GM19328 (cell line): ENCODE data around the gene PGLYRP1.

Experiments used
- ATAC-seq: cut with Tn5 transposase; IDR thresholded peaks from one replicate; pipeline ENCODE4 v1.9.1; 2021; ENCODE audit warnings: mild to moderate bottlenecking, moderate library complexity; ENCODE audit not compliant: unreplicated experiment

Gene PGLYRP1

GRCh38 chr19:46033401-46033800 is 10.5 kb upstream of the PGLYRP1 start:
- no peak for ATAC-seq

GRCh38 chr19:46032597-46033025 is 9.8 kb upstream of the PGLYRP1 start:
- no peak for ATAC-seq

- no peak for ATAC-seq
Measured at GRCh38 chr19:46031781-46032596, 9.1 kb upstream of the PGLYRP1 start.

- ATAC-seq: no peak
Measured at GRCh38 chr19:46030812-46031550, 8.1 kb upstream of the PGLYRP1 start.

DNA sequence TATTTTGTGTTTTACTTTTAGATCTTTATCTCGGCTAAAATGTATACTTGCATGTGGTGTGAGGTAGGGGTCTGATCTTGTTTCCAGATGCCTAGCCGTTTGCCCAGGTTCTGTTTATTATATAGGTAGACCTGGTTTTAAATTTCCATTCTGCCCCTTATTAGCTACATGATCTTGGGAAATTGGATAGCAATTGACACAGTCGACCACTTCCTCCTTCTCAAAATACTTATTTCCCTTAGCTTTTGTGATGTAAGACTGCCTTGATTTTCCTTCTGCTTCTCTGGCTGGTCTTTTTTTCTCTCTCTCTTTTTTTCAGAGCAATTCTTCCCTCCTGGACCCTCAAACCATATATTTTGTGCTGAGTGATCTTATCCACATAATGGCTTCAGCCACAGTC is 3.0 kb upstream of the PGLYRP1 start:
- no peak for ATAC-seq

GRCh38 chr19:46023311-46023779 is 492 bp upstream of the PGLYRP1 start:
- ATAC-seq: no peak

- no peak for ATAC-seq
Measured at GRCh38 chr19:46022061-46022430, 807 bp downstream of the PGLYRP1 start.

DNA sequence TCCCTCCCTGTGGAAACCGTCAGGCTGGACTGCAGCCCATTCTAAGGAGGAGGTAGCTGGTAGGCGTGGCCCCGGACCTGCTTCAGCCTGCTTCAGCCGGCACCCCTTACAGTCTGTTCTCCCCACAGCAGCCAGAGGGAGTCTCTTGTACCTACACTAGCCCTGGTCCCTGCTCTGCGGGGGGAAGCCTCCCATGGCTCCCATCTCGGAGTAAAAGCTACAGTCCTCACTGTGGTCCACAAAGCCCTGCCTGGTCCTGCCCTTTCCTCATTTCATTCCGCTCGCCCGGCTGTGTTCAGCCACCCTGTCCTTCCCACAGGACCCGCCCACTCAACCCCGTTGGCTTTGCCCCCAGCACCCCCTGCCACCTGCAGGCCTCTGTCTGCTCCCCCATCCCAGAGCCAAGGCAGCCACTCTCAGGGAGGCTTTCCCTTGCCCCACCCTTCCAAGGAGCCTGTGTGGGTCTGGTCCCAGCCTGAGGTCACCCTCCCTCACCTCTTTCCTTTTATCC is 1.3 kb downstream of the PGLYRP1 start:
- no peak for ATAC-seq

DNA sequence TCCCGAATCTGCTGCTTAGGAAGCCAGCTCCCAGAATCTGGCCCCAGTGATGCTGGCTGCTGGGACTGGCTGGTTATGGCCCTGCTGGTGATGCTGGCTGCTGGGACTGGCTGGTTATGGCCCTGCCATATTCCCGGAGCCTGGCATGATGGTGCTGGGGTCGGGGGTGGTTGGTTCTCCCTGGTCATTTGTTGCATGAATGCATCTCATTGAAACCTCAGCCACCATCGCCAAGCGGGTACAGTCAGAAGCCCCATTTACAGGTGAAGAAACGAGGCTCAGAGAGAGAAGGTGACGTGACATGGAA is 2.1 kb downstream of the PGLYRP1 start:
- no peak for ATAC-seq

DNA sequence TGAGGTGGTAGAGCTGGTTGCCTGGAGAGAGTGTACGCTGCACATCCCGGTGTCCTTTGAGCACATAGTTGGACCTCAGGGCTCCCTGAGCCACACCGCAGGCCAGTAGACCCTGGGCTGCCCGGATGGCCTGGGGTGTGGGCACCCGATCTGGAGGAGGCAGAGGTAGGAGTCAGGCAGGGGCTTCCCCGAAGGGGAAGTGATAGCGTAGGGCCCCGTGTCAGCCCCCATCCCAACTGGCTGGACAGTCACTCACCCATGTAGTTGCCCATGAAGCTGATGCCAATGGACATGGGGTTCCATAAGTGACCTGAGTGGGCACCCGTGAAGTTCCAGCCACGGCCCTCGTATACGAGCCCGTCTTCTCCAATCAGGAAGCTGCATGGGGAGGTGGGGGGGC is 3.6 kb downstream of the PGLYRP1 start:
- no peak for ATAC-seq

DNA sequence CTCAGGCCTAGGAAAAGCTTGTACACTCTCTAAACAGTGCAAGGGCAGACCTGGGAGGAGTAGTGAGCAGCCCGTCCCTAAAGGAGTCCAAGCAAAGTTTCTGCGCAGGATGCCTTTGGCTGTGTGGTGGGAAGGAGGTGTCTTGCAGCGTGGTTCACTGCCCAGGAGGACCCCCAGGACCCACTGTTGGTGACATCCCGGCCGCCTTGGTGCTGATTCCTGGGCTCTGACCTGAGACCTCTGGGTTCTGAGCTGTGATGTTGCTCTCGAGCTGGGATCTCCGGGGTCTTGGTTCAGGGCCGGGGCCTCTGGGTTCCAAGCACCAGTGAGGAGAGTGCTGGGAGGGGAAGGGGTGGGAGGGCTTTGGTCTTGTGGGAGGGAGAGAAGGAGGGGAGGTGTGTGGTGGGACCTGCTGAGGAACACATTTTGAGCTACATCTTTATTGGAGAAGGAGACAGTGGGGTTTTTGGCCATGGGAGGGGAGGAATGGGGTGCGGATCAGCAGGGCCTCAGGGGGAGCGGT is 4.1 kb downstream of the PGLYRP1 start:
- ATAC-seq: no peak

DNA sequence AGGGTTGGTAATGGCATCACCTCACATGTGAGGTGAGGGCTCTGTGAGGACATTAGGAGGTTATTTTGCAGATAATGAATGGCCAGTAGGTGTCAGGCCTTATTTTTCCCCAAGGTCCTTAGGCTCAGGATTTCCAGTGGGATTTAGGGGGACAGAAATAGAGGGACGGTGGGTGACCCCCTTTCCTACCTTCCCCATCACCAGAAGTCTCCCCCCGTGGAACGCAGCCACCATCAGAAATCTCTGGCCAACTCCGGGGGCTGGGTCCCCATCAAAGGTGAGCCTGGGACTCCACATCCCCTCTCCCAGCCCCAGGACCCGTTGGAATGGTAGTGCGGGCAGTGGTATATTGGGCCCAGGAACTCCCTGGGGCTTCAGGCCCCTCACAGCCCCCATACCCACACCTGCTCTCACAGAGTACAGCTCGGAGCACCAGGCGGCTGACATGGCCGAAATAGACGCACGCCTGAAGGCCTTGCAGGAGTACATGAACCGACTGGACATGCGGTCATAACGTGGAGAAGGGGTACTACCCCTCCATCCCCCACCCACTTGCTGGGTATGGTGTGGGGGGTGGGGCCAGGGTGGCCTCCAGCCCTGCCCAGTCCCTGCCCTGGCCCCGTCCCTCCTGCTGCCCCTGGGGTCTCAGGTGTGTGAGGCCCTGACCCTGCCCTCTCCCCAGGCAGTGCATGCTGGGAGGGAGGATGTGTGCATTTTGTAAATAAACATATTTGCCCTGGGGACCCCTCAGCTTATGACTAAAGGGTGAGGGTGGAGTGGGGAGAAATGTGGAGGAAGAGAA is 4.8 kb downstream of the PGLYRP1 start:
- ATAC-seq: no peak

- ATAC-seq: no peak
Measured at GRCh38 chr19:46017095-46017429, 5.8 kb downstream of the PGLYRP1 start.

GRCh38 chr19:46016426-46017094 is 6.3 kb downstream of the PGLYRP1 start:
- ATAC-seq: no peak

DNA sequence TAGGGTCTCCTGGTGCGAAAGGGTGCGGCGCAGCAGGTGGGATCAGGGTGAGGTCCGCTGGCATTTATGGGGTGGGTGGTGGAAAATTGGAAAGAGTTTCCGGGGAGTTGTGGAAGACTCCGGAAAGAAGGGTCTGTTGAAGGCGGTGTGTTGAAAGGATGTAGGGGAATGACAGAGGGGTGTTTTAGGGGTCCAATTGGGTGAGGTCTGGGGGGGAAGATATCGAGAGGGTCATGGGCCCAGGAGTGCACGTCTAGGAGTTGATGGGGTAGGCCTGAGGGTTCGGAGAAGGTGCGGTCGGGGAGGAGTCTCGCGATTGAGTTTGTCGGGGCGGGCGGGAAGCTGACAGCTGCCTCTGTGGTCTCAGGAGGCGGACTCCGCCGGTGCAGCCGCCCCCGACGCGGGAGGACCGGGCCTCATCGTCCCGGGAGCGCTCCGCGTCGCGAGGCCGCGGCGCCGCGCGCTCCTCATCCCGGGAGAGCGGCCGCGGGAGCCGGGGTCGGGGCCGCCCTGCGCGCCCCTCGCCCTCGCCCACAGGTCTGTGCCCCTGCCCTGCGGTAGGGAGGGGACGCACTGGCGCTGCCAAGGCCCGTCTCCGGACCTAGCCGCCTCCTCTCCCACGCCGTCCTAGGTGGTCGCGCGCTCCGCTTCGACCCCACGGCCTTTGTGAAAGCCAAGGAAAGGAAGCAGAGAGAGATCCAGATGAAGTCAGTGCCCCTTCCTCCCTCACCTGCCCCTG is 7.0 kb downstream of the PGLYRP1 start:
- no peak for ATAC-seq

DNA sequence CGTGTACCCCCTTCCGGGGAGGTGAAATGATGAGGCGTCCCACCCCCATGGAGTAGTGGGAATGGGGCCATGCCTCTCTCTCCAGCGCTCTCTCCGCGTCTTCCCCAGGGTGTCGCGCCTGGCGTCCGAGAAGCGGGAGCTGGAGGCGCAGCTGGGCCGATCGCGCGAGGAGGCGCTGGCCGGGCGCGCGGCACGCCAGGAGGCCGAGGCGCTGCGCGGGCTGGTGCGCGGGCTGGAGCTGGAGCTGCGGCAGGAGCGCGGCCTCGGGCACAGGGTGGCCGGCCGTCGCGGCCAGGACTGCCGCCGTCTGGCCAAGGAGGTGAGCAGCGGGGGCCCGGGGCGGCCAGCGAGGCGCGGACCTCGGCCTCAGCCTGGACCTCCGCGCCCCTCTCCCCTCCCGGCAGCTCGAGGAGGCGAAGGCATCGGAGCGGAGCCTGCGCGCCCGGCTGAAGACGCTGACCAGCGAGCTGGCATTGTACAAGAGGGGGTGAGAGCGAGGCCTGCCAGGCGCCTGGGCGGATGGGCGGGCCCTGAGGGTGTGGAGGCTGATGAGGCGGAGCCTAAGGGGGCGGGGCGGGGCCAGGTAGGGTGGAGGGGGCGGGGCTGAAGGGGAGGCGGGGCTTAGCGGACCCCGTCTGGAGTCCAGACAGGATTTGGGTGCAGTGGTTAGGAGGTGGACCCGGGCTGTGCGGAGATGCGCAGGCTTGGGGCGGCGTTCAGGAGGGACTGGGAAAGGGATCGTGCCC is 7.7 kb downstream of the PGLYRP1 start:
- no peak for ATAC-seq

DNA sequence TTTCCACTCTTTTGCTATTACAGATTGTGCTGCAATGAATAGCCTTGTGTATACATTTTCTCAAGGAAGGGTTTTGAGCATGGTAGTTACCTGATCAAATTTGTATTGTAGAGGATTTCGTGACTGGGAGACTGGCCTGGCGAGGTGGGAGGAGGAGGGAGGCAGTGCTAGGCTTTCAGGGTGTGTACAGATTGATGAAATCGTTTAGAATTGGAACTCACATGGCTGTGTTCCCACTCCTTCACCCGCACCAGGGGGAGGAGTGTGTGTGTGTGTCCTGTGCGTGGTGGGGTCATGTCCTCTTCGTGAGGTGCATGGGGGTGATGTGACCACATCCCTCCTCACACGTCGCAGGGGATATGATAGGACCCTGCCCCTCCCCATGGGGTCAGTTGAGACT is 8.3 kb downstream of the PGLYRP1 start:
- ATAC-seq: no peak

GRCh38 chr19:46009530-46010510 is 13.0 kb downstream of the PGLYRP1 start:
- no peak for ATAC-seq
